Measurements from ENCODE around the gene GRPR.
"Not testable (repeated sequence)": the region's sequence is repeated elsewhere in the genome, so short reads cannot be mapped to it uniquely, and the experiment has no call there.

The GRPR gene

GRCh38 chrX:16137416-16138107, 14.2 kb downstream of the GRPR start:
- DNase-seq = no peak

GRCh38 chrX:16138108-16138427, 14.7 kb downstream of the GRPR start:
- no peak for DNase-seq

GRCh38 chrX:16140448-16140847, 17.1 kb downstream of the GRPR start:
- DNase-seq = no peak

- DNase-seq = no peak
Measured at GRCh38 chrX:16140983-16141382, 17.6 kb downstream of the GRPR start.

GRCh38 chrX:16141422-16142245, 18.3 kb downstream of the GRPR start:
- no peak for DNase-seq

- DNase-seq = no peak
Measured at GRCh38 chrX:16142246-16142558, 18.8 kb downstream of the GRPR start.

GRCh38 chrX:16143968-16144367, 20.6 kb downstream of the GRPR start:
- no peak for DNase-seq

GRCh38 chrX:16144420-16144819, 21.1 kb downstream of the GRPR start:
- no peak for DNase-seq

GRCh38 chrX:16145093-16145492, 21.7 kb downstream of the GRPR start:
- not testable (repeated sequence) for DNase-seq

- no peak for DNase-seq
Measured at GRCh38 chrX:16145656-16146055, 22.3 kb downstream of the GRPR start.

GRCh38 chrX:16148896-16149295, 25.5 kb downstream of the GRPR start:
- no peak for DNase-seq

- DNase-seq = no peak
Measured at GRCh38 chrX:16155581-16156096, 32.3 kb downstream of the GRPR start.

- no peak for DNase-seq
Measured at GRCh38 chrX:16156692-16157331, 33.4 kb downstream of the GRPR start.

- DNase-seq = peak; percentile 91
Measured at GRCh38 chrX:16160729-16161128, 37.4 kb downstream of the GRPR start.

- not testable (repeated sequence) for DNase-seq
Measured at GRCh38 chrX:16161173-16161572, 37.8 kb downstream of the GRPR start.

GRCh38 chrX:16162391-16162790, 39.0 kb downstream of the GRPR start:
- no peak for DNase-seq

- DNase-seq = no peak
Measured at GRCh38 chrX:16164748-16165147, 41.4 kb downstream of the GRPR start.

GRCh38 chrX:16167181-16167580, 43.8 kb downstream of the GRPR start, which contains the start of gene MAGEB17:
MAGEB17 (plus strand) TSS chrX:16167481; CDS start chrX:16170383, 2,902 bp downstream.
- DNase-seq = no peak

- no peak for DNase-seq
Measured at GRCh38 chrX:16171039-16171438, 47.7 kb downstream of the GRPR start.

- DNase-seq = no peak
Measured at GRCh38 chrX:16171944-16172343, 48.6 kb downstream of the GRPR start.

GRCh38 chrX:16172391-16172790, 49.0 kb downstream of the GRPR start:
- no peak for DNase-seq

GRCh38 chrX:16175329-16176061, 52.1 kb downstream of the GRPR start:
- no peak for DNase-seq

GRCh38 chrX:16177260-16177659, 53.9 kb downstream of the GRPR start:
- no peak for DNase-seq
